ENCODE data around the gene NAT8L. TPM values are rescaled to one million over a fixed set of nuclear protein-coding genes. Genes with fewer than 3 reads are reported as not detected.

The NAT8L gene
- total RNA-seq, 4 donors from 2014 or later = 7.3 to 39.0 (median 14.1) TPM

DNA sequence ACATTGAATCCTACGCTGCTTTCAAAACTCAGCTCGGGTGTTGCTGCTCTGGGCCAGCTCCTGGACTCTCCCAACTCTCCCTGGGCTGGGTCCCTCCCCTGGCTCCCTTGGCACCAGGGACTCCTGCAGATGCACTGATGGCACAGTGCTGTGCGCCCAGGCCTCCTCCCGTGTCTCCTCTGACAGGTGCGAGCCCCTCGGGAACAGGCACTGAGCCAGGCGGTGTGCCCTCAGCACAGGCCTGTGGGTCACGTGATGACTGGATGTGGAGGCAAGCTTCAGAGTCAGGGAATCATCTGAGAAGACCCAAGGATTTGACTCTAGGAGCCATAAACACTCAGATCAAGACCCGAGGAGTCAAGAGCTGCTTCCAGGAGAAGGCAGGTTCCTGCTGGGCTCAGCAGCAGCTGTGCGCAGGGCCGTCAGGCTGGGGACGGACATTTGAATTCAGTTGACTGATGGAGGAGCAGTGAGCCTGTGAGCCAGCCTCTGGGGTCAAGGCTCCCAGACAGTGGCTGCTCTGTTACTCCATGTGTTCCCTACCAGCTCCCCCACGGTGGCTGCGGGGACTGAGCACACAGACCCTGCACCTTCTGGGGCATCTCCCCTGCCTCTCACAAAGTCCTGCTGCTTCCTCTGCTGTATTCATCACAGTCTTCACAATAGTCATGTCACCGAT lies 33.0 kb downstream of the NAT8L start:
- TF ChIP-seq, protein P1, sequence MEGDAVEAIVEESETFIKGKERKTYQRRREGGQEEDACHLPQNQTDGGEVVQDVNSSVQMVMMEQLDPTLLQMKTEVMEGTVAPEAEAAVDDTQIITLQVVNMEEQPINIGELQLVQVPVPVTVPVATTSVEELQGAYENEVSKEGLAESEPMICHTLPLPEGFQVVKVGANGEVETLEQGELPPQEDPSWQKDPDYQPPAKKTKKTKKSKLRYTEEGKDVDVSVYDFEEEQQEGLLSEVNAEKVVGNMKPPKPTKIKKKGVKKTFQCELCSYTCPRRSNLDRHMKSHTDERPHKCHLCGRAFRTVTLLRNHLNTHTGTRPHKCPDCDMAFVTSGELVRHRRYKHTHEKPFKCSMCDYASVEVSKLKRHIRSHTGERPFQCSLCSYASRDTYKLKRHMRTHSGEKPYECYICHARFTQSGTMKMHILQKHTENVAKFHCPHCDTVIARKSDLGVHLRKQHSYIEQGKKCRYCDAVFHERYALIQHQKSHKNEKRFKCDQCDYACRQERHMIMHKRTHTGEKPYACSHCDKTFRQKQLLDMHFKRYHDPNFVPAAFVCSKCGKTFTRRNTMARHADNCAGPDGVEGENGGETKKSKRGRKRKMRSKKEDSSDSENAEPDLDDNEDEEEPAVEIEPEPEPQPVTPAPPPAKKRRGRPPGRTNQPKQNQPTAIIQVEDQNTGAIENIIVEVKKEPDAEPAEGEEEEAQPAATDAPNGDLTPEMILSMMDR (IDR thresholded peaks at IDR 0.05) = no peak
- no peak for DNase-seq (ENCODE audit: low spot score)
- ATAC-seq (ENCODE audit: low FRiP score) = no peak

GRCh38 chr4:2092669-2093053 lies 33.5 kb downstream of the NAT8L start:
- DNase-seq (ENCODE audit: low spot score) (no peak), ATAC-seq (ENCODE audit: low FRiP score) (no peak)
- TF ChIP-seq, protein P1 (IDR thresholded peaks at IDR 0.05) = no peak

- DNase-seq (ENCODE audit: low spot score) (no peak), ATAC-seq (ENCODE audit: low FRiP score) (no peak)
- TF ChIP-seq, protein P1 (IDR thresholded peaks at IDR 0.05) = no peak
Measured at GRCh38 chr4:2093265-2093664, 34.1 kb downstream of the NAT8L start.

GRCh38 chr4:2094545-2094944 lies 35.4 kb downstream of the NAT8L start:
- TF ChIP-seq, protein P1 (IDR thresholded peaks at IDR 0.05) = no peak
- ATAC-seq (ENCODE audit: low FRiP score) = no peak
- no peak for DNase-seq (ENCODE audit: low spot score)

- DNase-seq (ENCODE audit: low spot score) (no peak), ATAC-seq (ENCODE audit: low FRiP score) (no peak)
- TF ChIP-seq, protein P1 (IDR thresholded peaks at IDR 0.05) = no peak
Measured at GRCh38 chr4:2095236-2096072, 36.3 kb downstream of the NAT8L start.

DNA sequence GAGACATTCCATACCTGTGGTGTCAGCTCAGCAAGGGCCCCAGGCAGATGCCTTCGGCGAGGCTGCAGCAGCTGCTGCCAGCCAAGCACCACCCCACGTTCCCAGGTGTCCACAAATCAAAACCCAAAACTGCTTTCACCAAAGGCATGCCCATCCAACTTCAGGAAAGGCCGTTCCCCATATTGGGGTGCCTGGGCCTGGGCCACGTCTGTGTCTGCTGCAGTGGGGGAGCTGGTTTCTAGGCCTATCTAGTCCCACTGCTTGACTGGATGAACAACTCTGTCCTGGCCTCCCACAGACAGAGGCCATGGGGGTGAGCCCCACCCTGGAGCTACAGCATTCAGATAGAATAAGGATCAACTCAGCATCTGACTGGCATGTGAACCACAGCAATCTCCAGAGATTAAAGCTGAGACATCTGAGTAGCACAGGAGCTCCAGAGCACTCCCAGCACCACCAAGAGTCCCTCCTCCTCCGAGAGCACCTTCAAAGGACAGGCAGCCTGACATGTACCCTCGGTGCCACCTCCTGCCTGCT lies 37.0 kb downstream of the NAT8L start:
- TF ChIP-seq, protein P1 (IDR thresholded peaks at IDR 0.05) = no peak
- no peak for ATAC-seq (ENCODE audit: low FRiP score)
- no peak for DNase-seq (ENCODE audit: low spot score)
